ENCODE measurements around the gene TIMP1. TPM values are rescaled to one million over a fixed set of nuclear protein-coding genes. Genes with fewer than 3 reads are reported as not detected.

Gene TIMP1
- polyA plus RNA-seq, 1 donor (not counting 4 experiments of a cell fraction or from before 2014, with no cell fraction given), result 151 TPM

DNA sequence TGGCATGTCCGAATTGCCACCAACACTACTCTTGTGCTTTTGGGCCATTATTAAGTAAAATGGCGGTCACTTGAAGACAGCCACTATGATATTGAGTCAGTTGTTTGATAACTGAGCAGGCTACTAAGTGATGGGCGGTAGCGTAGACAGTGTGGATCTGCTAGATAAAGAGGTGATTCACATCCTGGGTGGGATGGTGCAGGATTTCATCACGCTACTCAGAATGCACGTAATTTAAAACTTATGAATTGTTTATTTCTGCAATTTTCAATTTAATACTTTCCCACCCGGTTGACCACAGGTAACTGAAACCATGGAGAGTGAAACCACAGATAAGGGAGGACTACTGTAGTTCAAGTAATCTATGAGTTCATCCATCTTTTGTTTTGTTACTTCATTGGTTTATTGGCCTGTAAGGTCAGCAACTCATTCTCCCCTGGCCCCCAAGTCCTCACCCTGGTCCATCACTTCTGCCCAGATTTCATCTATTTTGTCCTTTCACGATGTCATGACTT, 18.4 kb upstream of the TIMP1 start:
- FAIRE-seq (no peak), DNase-seq (ENCODE audit: low read depth, low spot score) (no peak)
- Histone ChIP-seq H3K36me3 (ENCODE audit: control insufficient read depth in 2 of 2, extremely low read depth in 1 of 2, insufficient read depth in 2 of 2, low read length in 2 of 2) (peaks cover 3 to 4% of the 10 kb centered on the region in 2 experiments), H3K9me1 (ENCODE audit: control insufficient read depth, extremely low read depth, insufficient read depth, low read length) (no peaks in the 10 kb centered on the region), H3K4me2 (ENCODE audit: control insufficient read depth, extremely low read depth, insufficient read depth, low read depth, low read length) (no peak overlapping the region), H2AFZ (ENCODE audit: control insufficient read depth, low read length) (no peak overlapping the region), H3K4me3 (ENCODE audit: control insufficient read depth in 2 of 3, extremely low read depth in 1 of 3, insufficient read depth in 2 of 3, low read depth in 1 of 3, low read length in 3 of 3) (no peak overlapping the region), H4K20me1 (ENCODE audit: control insufficient read depth, extremely low read depth, insufficient read depth, low read length) (no peaks in the 10 kb centered on the region), H3K4me1 (ENCODE audit: control insufficient read depth, extremely low read depth, insufficient read depth, low read length) (peaks cover 4% of the 10 kb centered on the region), H3K9me3 (ENCODE audit: control insufficient read depth, low read depth, low read length) (no peaks in the 10 kb centered on the region), H3K27me3 (ENCODE audit: control insufficient read depth, extremely low read depth, insufficient read depth, low read length) (no peaks in the 10 kb centered on the region), H3K79me2 (ENCODE audit: control insufficient read depth, insufficient read depth, low read length) (peaks cover 15% of the 10 kb centered on the region), H3K27ac (ENCODE audit: control insufficient read depth, insufficient read depth, low read length) (peak overlapping the region; percentile 39), H3K9ac (ENCODE audit: control insufficient read depth, extremely low read depth, insufficient read depth, low read length) (no peak overlapping the region)
- dilution Hi-C loops (cut with MboI; ENCODE audit: extremely low pct_ligation_motif_present, low sequenced_read_pairs), result no loop called here
- TF ChIP-seq EZH2 (IDR thresholded peaks at IDR 0.05; ENCODE audit: low read length), result no peak
- TF ChIP-seq, protein P1, sequence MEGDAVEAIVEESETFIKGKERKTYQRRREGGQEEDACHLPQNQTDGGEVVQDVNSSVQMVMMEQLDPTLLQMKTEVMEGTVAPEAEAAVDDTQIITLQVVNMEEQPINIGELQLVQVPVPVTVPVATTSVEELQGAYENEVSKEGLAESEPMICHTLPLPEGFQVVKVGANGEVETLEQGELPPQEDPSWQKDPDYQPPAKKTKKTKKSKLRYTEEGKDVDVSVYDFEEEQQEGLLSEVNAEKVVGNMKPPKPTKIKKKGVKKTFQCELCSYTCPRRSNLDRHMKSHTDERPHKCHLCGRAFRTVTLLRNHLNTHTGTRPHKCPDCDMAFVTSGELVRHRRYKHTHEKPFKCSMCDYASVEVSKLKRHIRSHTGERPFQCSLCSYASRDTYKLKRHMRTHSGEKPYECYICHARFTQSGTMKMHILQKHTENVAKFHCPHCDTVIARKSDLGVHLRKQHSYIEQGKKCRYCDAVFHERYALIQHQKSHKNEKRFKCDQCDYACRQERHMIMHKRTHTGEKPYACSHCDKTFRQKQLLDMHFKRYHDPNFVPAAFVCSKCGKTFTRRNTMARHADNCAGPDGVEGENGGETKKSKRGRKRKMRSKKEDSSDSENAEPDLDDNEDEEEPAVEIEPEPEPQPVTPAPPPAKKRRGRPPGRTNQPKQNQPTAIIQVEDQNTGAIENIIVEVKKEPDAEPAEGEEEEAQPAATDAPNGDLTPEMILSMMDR (optimal IDR thresholded peaks at IDR 0.05 in 1 of 3, IDR thresholded peaks at IDR 0.05 in 1 of 3, conservative IDR thresholded peaks at IDR 0.05 in 1 of 3; ENCODE audit: extremely low read depth in 1 of 3, insufficient read depth in 2 of 3, low read length in 3 of 3), result no peak

DNA sequence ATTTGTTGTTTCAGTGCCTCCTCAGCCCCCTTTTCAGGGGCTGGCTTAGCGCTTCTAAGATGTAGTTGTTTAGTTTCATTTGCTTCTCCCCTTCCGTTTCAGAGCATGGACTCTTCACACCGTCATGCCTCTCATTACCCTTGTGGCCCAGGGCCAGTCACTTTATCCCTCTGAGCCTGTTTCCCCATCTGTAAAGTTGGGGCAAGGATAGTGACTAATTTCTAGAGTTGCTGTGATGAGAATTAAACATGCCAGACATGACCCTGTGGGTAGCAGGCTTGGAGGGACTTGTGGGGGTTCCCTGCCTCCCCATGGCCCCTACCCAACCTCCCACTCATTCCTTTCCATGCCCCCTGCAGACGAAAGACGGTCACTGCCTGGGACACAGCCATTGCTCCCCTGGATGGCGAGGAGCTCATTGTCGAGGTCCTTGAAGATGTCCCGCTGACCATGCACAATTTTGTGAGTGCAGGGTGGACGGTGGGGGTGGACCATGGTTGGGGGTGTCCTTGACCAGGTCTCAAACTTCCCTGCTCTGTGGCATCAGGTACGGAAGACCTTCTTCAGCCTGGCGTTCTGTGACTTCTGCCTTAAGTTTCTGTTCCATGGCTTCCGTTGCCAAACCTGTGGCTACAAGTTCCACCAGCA, 17.7 kb upstream of the TIMP1 start:
- Histone ChIP-seq H3K4me3 (ENCODE audit: control insufficient read depth in 2 of 3, extremely low read depth in 1 of 3, insufficient read depth in 2 of 3, low read depth in 1 of 3, low read length in 3 of 3) (no peak overlapping the region), H3K4me2 (ENCODE audit: control insufficient read depth, extremely low read depth, insufficient read depth, low read depth, low read length) (no peak overlapping the region), H4K20me1 (ENCODE audit: control insufficient read depth, extremely low read depth, insufficient read depth, low read length) (no peaks in the 10 kb centered on the region), H3K27me3 (ENCODE audit: control insufficient read depth, extremely low read depth, insufficient read depth, low read length) (no peaks in the 10 kb centered on the region), H3K36me3 (ENCODE audit: control insufficient read depth in 2 of 2, extremely low read depth in 1 of 2, insufficient read depth in 2 of 2, low read length in 2 of 2) (peaks cover 3 to 4% of the 10 kb centered on the region in 2 experiments), H3K9me3 (ENCODE audit: control insufficient read depth, low read depth, low read length) (no peaks in the 10 kb centered on the region), H2AFZ (ENCODE audit: control insufficient read depth, low read length) (no peak overlapping the region), H3K4me1 (ENCODE audit: control insufficient read depth, extremely low read depth, insufficient read depth, low read length) (peaks cover 4% of the 10 kb centered on the region), H3K9me1 (ENCODE audit: control insufficient read depth, extremely low read depth, insufficient read depth, low read length) (no peaks in the 10 kb centered on the region), H3K27ac (ENCODE audit: control insufficient read depth, insufficient read depth, low read length) (peak overlapping the region; percentile 39), H3K79me2 (ENCODE audit: control insufficient read depth, insufficient read depth, low read length) (peaks cover 15% of the 10 kb centered on the region), H3K9ac (ENCODE audit: control insufficient read depth, extremely low read depth, insufficient read depth, low read length) (no peak overlapping the region)
- dilution Hi-C loops (cut with MboI; ENCODE audit: extremely low pct_ligation_motif_present, low sequenced_read_pairs), result no loop called here
- no peak for TF ChIP-seq EZH2 (IDR thresholded peaks at IDR 0.05; ENCODE audit: low read length)
- TF ChIP-seq, protein P1 (optimal IDR thresholded peaks at IDR 0.05 in 1 of 3, IDR thresholded peaks at IDR 0.05 in 1 of 3, conservative IDR thresholded peaks at IDR 0.05 in 1 of 3; ENCODE audit: extremely low read depth in 1 of 3, insufficient read depth in 2 of 3, low read length in 3 of 3), result no peak
- DNase-seq (ENCODE audit: low read depth, low spot score) (no peak), FAIRE-seq (no peak)
